Fibroblast of the conjunctiva (primary cell): ENCODE measurements around the gene MAP7.

Experiments used
- DNase-seq: peaks from one replicate; pipeline ENCODE4 v3.0.0-alpha.2; 2010; ENCODE audit warnings: low read depth

The MAP7 gene

GRCh38 chr6:136528477-136528876, 21.7 kb downstream of the MAP7 start:
- DNase-seq = no peak

DNA sequence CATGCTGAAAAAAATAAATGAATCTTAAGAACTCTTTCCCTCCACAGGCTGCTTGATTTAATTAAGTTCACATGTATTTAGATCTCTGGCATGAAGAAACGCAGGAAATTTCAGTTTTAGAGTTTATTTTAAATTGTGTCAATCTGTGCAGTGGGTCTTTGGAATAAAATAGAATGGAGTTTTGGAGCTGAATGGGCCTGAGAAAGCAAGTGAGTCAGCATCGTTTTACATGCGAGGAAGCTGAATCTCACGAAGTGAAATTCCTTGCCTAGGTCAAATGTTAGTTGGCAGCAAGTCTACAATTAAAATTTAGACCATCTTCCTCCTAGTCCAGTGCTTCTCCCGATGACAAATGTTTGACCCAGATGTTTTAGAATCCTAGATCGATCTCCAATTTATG, 22.4 kb downstream of the MAP7 start:
- DNase-seq = no peak

DNA sequence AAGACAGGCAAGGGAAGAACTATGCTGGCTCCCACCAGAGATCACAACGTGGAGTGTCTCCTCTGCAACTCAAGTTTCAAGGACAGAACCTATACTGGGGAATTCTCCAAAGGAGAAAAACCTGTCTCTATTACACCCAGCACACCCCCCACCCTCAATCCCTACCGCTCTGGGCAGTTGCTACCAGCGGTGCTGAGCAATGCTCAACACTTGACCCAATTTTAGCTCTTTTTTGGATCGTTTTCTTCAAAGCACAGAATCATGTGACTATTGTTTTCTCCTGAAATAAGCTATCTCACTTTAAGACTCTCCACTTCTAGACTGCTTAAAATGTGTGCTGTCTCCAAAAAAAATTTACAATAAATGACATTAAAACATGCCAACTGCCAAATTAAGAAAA, 23.3 kb downstream of the MAP7 start:
- DNase-seq = no peak

GRCh38 chr6:136526196-136526930, 23.9 kb downstream of the MAP7 start:
- DNase-seq = peak; percentile 32

- DNase-seq = no peak
These were observed 24.5 kb downstream of the MAP7 start for GRCh38 chr6:136525586-136526195.

DNA sequence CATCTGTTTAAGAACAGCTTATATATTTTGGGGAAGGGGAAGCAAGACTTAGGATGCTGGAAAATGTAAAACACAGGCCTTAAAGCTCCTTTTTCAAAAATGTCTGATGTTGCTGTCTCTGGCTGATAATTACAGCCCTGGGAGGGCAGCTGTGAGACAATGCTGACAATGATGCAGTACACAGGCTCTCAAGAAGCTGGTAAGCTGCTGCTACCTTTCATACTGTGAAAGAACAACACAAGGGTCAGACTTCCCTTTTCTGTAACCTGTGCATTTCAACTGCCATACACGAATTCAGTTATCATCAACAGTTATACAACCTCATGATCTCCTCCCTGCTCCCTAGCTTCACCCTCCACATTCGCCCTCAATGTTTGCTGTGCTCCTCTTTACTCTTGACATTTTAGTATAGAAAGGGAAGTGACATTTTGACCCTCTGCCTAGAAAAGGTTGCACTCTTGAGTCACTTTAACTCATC, 25.2 kb downstream of the MAP7 start:
- DNase-seq = no peak

DNA sequence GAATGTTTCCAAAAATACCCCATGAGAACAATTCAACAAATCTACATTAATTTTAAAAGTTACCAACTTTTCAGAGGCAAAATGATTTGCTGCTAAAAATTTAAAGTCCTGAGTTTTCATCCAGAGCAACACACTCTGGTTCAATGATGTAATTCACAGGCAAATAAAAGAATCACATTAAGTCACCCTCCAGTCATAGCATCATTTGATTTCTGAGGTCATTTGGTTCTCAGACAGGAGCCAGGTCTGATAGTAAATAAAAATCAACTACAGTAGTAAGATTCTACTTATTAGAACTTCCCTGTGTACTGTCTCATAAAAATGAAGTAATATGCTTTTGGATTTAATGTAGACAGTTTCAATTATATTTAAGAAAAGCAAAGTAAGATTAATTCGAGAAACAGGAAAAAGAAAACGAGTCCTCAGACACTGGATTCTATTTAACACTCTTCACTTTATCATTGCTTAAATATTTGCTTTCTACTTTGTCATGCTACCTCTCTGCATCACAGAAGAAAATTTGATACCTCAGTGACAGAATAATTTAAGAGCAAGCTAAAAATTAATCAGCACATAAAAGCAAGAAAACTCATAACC, 25.8 kb downstream of the MAP7 start:
- no peak for DNase-seq

- no peak for DNase-seq
These were observed 27.0 kb downstream of the MAP7 start for GRCh38 chr6:136523196-136523595.

DNA sequence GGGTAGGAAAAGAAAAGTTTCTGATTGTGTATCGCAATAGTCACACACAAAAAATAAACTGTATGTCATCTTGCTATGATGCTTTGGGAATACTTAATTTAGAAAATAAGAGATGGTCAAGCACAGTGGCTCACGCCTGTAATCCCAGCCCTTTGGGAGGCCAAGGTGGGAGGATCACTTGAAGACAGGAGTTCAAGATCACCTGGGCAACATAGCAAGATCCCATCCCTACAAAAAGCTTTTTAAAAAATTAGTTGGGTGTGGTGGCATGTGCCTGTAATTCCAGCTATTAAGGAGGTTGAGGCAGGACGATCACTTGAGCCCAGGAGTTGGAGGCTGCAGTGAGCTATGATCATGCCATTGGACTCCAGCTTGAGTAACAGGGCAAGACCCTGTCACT, 27.6 kb downstream of the MAP7 start:
- no peak for DNase-seq

DNA sequence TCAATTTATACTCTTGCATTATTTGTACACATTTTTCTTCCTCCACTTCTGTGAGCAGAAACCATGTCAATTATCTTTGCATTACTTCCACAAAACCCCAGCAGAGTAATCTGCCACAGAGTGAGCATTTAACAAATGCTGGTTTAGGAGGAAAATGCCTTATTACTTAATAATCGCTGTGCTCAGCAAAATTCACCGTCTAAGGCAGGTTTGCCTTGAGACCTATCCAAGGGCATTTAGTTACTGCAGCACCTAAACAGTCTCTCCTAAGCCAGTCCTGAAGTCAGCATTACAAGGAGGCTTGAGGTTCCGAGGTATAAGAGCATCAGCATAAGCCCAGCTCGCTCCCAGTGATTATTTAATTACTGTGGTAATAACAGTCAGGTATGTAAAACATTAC, 28.3 kb downstream of the MAP7 start:
- DNase-seq = no peak

DNA sequence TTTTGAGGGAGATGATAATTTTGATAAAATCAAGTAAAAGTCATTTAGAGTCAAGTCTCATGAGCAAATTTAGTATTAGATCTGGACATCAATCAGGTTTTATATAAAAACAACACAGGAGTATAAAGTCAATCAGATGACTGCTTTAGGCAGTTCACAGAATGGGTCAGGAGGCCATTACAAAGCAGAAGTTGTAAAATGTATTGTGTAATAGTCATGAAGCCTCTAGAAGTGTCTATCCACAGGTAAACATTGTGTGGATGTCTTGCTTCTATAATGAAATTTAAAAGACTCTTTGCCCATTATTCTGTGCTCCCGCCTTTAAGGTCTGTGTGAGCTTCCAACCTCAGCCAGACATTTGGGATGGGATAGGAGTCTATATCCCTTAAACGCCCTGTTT, 28.8 kb downstream of the MAP7 start:
- DNase-seq = no peak

GRCh38 chr6:136520517-136520916, 29.7 kb downstream of the MAP7 start:
- no peak for DNase-seq

- DNase-seq = no peak
These were observed 32.6 kb downstream of the MAP7 start for GRCh38 chr6:136517582-136517981.

GRCh38 chr6:136517002-136517401, 33.2 kb downstream of the MAP7 start:
- DNase-seq = no peak

GRCh38 chr6:136514591-136514990, 35.6 kb downstream of the MAP7 start:
- DNase-seq = no peak

DNA sequence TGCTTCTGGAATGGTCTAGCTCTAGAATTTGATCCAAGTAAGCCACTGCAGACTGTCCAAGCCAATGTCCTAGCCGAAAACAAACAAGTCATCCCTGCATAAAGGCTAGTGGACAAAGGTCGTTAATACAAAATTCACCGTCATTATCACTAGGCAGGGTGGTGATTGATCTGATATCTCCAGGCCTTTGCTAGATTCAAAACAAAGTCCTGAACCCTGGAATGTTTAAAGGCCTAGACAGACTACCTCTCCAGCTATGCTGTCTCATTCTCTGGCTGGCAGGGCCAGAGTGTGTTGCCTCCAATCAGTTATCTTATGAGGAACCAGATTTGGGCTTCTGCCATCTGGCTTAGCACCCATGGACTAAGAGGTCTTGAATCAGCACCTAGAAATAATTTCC, 38.3 kb downstream of the MAP7 start:
- no peak for DNase-seq

DNA sequence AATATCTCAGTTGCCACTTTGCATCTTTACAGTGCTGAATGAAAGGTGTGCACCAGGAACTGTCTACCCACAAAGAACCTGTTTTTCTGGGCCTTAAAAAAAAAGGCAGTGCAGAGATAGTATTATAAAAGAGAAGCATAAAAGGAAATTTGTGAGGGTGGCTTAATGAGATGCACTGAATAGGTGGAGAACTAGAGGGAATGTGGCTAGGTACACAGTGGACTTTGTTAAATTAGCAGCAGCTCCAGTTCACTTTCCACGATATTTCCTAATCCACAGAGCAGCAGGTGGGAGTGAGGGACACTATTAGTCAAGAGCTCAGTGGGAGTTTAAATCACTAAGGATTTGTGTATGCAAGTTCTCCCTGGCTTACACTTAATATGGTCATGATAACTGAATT, 38.8 kb downstream of the MAP7 start:
- DNase-seq = no peak

DNA sequence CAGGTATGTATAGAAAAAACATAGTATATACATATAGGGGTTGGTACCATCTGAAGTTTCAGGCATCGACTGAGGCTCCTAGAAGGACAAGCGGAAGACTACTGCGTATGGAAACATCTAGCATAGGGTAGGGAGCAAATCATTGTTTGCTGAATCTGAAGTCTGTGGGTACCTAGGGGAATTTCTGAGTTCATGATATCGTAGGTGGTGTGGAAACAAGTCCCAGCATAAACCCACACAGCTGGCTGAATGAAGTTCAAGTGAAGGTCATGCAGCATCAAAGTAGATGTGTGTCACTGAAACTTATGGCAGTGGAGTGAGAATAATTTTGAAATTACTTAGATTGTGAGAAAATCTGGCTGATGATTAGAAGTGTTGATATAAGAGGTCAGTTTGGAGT, 39.4 kb downstream of the MAP7 start:
- DNase-seq = no peak

- no peak for DNase-seq
These were observed 39.9 kb downstream of the MAP7 start for GRCh38 chr6:136510299-136510698.

- no peak for DNase-seq
These were observed 41.4 kb downstream of the MAP7 start for GRCh38 chr6:136508725-136509392.

DNA sequence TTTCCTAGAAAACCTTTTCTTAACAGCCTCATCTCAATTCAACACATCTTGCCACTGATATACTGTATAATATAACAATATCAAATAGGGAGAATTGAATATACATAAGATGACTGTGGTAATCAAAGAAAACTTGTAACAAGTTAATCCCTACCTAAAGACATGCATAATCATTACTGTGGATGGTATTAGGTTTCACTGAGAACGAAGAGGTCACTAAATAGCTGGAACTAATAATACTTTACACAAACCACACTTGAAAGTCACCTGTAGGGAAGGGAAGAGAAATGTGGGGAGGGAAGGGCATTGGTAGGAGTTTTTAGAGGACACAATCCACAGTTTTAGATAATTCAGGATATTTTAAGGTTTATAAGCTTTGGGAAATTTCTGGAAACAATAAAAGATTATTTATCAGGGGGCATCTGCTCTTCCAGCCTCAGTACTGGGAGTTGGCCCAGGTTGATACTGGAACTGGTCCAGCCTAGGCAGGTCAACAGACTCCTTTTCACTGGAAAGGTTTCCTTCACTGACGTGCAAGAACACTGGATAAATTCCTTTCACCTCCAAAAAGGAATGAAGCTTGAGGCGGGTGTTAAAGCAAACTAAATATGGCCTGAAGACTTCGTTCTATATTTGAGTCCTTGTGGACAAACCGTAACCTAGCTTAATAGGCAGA, 44.0 kb downstream of the MAP7 start:
- DNase-seq = no peak

GRCh38 chr6:136503303-136504029, 46.8 kb downstream of the MAP7 start:
- no peak for DNase-seq
